BJ (cell line): ENCODE results near the gene MEN1. TPM values are rescaled to one million over a fixed set of nuclear protein-coding genes. Genes with fewer than 3 reads are reported as not detected.

Experiments used
- CTCF ChIA-PET: fragments of 350-600 bp; formaldehyde crosslinking; extraction: SDS; loops from one replicate; lab custom pipeline; 2021; ENCODE audit warnings: antibody characterized with exemption, inconsistent platforms; lab: Yijun Ruan, JAX
- POLR2A ChIA-PET: fragments of 300-600 bp; sonication (Branson Sonifier 250); formaldehyde crosslinking; extraction: SDS; loops from one replicate; lab custom pipeline; 2021; ENCODE audit warnings: antibody characterized with exemption; lab: Charles Lee
- DNase-seq: peaks from one replicate; pipeline ENCODE4 v3.0.0-alpha.2; 2011; ENCODE audit warnings: low read depth
- H3K27me3 ChIP-seq: 2 replicates; pipeline ENCODE4 v1.6.0; 2011; ENCODE audit warnings: low read length; ENCODE audit not compliant: control insufficient read depth, insufficient read depth
- H3K36me3 ChIP-seq: 2 replicates; pipeline ENCODE4 v1.5.1; 2011; ENCODE audit warnings: low read length; ENCODE audit not compliant: control insufficient read depth, insufficient read depth
- H3K4me3 ChIP-seq: 2 replicates; pipeline ENCODE4 v1.5.1; 2011; ENCODE audit warnings: low read depth, mild to moderate bottlenecking, control low read depth, low read length
- polyA plus RNA-seq: library from polyadenylated mRNA; depleted of rRNA; stranded (reverse); fragments of >200 nt; gene quantifications from 2 replicates; pipeline ENCODE4 v1.2.3, GENCODE V29; 2011
- TF ChIP-seq, protein P1 (sequence below): IDR thresholded peaks from 2 replicates; pipeline ENCODE4 v1.5.1; 2011; ENCODE audit warnings: low read depth, mild to moderate bottlenecking, control low read depth, inconsistent platforms, low read length, moderate library complexity; ENCODE audit not compliant: insufficient read depth

The MEN1 gene
- polyA plus RNA-seq, 1 experiment = 27.8 TPM

DNA sequence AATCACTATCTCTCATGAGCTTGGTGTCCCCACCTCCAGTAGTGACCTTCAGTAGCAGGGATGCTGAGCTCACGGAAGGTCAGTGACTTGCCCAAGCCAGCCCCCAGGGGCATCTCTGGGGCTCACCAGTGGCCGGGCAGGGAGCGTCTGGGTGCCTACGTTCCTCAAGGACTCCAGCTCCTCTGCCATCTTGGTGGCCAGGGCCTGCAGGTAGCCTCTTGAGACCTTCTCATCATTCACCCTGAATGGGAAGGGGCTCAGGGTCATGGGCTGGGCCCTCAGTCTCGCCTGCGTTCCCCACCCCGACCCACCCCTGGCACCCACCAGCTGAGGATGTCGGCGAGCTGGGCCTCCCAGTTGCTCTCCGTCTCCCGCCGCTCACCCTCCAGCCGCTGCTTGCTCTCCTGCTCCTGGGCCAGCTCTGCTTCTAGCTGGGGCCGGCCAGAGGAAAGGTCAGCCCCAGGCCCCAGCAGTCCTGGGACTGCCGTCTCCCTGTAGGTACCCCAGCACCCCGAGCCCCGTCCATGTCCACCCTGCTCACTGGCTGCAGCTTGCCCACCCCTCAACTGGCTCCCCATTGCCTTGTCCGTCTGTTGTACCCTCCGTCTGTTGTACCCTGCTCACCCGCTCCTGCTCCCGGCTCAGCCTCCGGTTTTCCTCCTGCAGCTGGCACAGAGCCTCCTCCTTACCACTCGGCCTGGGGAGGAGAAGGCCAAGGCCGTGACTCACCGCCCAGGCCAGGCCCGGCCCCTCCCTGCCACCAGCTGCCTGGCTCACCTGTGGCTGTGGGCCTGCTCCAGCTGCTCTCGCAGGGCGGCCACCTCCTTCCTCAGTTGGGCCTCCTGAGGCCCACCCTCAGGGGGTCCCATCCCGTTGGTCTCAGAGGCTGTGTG lies 24.6 kb upstream of the MEN1 start:
- Histone ChIP-seq H3K36me3 (no peaks in the 10 kb centered on the region), H3K27me3 (no peaks in the 10 kb centered on the region; the same call in 1 of the 2 replicates), H3K4me3 (no peak overlapping the region)
- no peak for DNase-seq
- CTCF ChIA-PET = interaction anchor here (0.9 to 5.0 kb wide), 5 partner anchors 11 to 282 kb away, joined by 3 to 50 read pairs (median 5); partner anchors contain the start of genes ARL2, CDC42BPG and ZNHIT2
- POLR2A ChIA-PET = no interaction called here
- TF ChIP-seq, protein P1, sequence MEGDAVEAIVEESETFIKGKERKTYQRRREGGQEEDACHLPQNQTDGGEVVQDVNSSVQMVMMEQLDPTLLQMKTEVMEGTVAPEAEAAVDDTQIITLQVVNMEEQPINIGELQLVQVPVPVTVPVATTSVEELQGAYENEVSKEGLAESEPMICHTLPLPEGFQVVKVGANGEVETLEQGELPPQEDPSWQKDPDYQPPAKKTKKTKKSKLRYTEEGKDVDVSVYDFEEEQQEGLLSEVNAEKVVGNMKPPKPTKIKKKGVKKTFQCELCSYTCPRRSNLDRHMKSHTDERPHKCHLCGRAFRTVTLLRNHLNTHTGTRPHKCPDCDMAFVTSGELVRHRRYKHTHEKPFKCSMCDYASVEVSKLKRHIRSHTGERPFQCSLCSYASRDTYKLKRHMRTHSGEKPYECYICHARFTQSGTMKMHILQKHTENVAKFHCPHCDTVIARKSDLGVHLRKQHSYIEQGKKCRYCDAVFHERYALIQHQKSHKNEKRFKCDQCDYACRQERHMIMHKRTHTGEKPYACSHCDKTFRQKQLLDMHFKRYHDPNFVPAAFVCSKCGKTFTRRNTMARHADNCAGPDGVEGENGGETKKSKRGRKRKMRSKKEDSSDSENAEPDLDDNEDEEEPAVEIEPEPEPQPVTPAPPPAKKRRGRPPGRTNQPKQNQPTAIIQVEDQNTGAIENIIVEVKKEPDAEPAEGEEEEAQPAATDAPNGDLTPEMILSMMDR = no peak

GRCh38 chr11:64834031-64834722 lies 23.8 kb upstream of the MEN1 start:
- Histone ChIP-seq H3K36me3 (no peaks in the 10 kb centered on the region), H3K4me3 (no peak overlapping the region), H3K27me3 (no peaks in the 10 kb centered on the region; the same call in 1 of the 2 replicates)
- DNase-seq = no peak
- ChIA-PET POLR2A (no interaction called here), CTCF (interaction anchor here (0.9 to 5.0 kb wide), 3 partner anchors 12 to 283 kb away, joined by 4 to 50 read pairs (median 5); partner anchors contain the start of genes ARL2, CDC42BPG and ZNHIT2)
- TF ChIP-seq, protein P1 = no peak

- ChIA-PET POLR2A (no interaction called here), CTCF (no interaction called here)
- no peak for DNase-seq
- Histone ChIP-seq H3K36me3 (no peaks in the 10 kb centered on the region), H3K4me3 (no peak overlapping the region), H3K27me3 (no peaks in the 10 kb centered on the region; the same call in 1 of the 2 replicates)
- TF ChIP-seq, protein P1 = no peak
Measured at GRCh38 chr11:64833509-64833908, 23.2 kb upstream of the MEN1 start.

GRCh38 chr11:64833198-64833502 lies 22.8 kb upstream of the MEN1 start:
- Histone ChIP-seq H3K27me3 (no peaks in the 10 kb centered on the region; the same call in 1 of the 2 replicates), H3K36me3 (no peaks in the 10 kb centered on the region), H3K4me3 (no peak overlapping the region)
- TF ChIP-seq, protein P1 = no peak
- POLR2A ChIA-PET = no interaction called here
- CTCF ChIA-PET = no interaction called here
- DNase-seq = no peak
